RPMI7951 (cell line): Measurements from ENCODE around the gene HOXA11. TPM values are rescaled to one million over a fixed set of nuclear protein-coding genes. Genes with fewer than 3 reads are reported as not detected.

Source experiments
- DNase-seq: peaks from one replicate; pipeline ENCODE4 v3.0.0-alpha.2; 2012; ENCODE audit warnings: low read depth
- total RNA-seq: library from RNA; depleted of rRNA; stranded (reverse); fragments of >200 nt; shearing (Covaris generic); gene quantifications from 2 replicates; pipeline ENCODE4 v1.2.3, GENCODE V29; 2014

HOXA11 gene
- total RNA-seq, 1 experiment from 2014 or later: 1.4 TPM

DNA sequence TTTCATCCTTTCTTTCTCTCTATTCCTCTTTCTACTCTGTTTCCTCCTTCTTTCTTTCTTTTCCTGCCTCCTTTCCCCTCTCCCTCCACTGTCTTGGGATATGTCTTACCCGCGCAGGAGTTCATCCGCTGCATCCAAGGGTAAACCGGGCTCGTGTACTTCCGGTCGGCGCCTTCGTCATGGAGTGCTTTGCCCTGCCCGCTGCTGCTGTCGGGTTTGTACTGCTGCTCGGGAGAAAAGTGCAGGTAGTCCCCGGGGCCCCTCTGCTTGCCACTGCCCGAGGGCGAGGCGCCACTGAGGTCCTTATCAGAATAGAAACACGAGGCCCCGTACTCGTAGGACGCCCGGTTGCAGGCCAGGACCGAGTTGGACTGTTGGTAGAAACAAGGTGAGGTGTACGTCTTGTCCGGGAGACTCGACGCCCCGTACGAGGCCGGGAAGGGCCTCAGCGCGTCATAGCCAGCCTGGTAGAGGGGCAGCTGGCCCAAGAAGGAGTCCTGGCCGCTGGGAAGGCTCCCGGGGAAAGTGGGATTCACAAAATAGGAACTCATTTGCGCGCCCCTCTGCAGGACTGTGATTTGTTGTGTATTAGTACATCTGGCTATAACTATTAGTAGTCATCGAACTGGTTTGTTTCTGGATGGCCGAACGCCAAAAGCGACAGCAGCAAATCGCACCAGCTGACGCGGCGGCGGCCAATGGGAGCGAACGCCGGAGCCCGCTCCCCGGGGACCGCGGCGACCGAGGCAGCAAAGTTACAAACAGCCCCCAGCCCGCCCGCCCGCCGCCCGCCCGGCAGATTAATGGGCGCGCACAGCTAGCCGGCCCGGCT lies 37.6 kb downstream of the HOXA11 start, which contains the start of gene HOXA6:
TSS of gene HOXA6 (minus strand) at position 576 of the 832 bp plus-strand sequence. CDS start at position 551, 25 bp downstream.
- no peak for DNase-seq

- no peak for DNase-seq
Observed at GRCh38 chr7:27146491-27147198, 38.4 kb downstream of the HOXA11 start.

- DNase-seq: no peak
Observed at GRCh38 chr7:27145914-27146412, 39.1 kb downstream of the HOXA11 start.

DNA sequence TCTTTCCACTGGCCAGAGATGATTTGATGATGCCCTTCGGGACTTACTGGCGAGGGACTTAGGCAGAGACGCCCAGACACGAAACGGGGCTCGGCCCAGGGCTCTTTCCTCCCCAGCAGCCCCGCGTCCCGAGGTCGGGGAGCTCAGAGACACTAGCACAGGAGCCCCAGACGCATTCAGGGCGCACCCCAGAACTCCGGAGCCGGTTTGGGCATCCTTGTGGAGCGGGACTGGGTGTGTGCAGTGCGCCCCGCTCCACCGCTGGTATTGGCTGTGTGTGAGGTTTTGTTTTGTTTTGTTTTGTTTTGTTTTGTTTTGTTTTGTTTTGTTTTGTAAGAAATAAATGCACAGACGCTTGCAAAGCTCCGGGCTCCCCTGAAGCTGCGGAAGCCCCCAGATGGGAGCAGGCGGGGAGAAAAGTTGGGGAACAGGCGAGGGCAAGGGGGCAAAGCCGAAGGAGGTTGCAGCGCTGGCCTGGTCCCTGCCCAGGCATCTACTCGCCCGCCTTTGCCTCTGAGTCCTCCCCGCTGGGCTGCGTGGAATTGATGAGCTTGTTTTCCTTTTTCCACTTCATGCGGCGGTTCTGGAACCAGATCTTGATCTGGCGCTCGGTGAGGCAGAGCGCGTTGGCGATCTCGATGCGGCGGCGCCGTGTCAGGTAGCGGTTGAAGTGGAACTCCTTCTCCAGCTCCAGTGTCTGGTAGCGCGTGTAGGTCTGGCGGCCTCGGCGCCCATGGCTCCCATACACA lies 39.7 kb downstream of the HOXA11 start:
- DNase-seq: no peak

DNA sequence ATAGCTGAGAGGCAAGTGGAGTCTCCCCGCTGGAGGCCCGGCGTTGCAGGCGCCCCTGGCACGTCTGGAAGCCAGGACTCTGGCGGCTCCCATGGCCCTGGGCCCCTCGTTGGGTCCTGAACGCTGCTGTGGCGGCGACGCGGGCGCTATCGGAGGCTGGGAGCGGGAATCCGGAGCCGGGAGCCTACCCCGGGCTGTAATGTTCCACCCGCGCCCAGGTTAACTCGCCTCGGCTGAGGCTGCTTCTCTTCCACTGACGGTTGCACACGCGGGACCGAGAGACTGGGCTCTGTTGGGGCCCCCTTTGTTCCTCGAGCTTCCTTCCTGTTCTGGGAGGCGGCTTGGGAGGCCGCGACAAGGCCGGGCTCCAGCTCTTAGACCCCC lies 40.3 kb downstream of the HOXA11 start:
- no peak for DNase-seq

- no peak for DNase-seq
Observed at GRCh38 chr7:27143950-27144780, 40.9 kb downstream of the HOXA11 start.

DNA sequence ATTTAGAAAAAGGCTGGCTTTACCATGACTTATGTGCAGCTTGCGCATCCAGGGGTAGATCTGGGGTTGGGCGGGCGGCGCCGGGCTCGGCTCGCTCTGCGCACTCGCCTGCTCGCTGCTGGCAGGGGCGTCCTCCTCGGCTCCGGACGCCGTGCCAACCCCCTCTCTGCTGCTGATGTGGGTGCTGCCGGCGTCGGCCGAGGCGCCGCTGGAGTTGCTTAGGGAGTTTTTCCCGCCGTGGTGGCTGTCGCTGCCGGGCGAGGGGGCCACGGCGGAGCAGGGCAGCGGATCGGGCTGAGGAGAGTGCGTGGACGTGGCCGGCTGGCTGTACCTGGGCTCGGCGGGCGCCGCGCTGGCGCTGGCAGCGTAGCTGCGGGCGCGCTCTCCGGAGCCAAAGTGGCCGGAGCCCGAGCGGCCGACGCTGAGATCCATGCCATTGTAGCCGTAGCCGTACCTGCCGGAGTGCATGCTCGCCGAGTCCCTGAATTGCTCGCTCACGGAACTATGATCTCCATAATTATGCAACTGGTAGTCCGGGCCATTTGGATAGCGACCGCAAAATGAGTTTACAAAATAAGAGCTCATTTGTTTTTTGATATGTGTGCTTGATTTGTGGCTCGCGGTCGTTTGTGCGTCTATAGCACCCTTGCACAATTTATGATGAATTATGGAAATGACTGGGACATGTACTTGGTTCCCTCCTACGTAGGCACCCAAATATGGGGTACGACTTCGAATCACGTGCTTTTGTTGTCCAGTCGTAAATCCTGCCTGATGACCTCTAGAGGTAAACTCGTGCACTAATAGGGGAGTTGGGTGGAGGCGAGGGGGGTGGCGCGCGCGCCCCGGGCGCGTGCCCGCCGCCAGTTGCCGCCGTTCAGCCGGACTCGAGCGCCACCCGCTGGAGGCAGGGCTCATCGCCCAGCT lies 41.7 kb downstream of the HOXA11 start, which contains the start of gene HOXA5:
TSS of gene HOXA5 (minus strand) at position 659 of the 927 bp plus-strand sequence. CDS start at position 585, 74 bp downstream.
- peak; percentile 92 for DNase-seq

DNA sequence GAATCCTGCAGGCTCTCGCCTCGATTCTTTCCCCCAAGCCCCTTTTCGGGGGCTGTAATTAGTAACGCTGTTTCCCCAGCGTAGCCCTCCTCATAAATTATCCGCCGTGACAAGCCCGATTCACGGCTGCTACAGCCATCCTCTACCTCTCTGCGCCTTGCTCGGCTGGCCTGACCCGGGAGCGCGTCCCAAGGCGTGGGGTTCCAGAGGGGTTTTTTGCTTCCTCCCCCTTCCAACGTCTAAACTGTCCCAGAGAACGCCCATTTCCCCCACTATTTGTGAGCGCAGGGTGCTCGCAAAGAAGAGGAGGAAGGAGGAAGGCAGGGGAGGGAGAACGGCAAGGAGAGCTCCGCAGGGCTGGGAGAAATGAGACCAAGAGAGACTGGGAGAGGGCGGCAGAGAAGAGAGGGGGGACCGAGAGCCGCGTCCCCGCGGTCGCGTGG lies 42.4 kb downstream of the HOXA11 start:
- no peak for DNase-seq

DNA sequence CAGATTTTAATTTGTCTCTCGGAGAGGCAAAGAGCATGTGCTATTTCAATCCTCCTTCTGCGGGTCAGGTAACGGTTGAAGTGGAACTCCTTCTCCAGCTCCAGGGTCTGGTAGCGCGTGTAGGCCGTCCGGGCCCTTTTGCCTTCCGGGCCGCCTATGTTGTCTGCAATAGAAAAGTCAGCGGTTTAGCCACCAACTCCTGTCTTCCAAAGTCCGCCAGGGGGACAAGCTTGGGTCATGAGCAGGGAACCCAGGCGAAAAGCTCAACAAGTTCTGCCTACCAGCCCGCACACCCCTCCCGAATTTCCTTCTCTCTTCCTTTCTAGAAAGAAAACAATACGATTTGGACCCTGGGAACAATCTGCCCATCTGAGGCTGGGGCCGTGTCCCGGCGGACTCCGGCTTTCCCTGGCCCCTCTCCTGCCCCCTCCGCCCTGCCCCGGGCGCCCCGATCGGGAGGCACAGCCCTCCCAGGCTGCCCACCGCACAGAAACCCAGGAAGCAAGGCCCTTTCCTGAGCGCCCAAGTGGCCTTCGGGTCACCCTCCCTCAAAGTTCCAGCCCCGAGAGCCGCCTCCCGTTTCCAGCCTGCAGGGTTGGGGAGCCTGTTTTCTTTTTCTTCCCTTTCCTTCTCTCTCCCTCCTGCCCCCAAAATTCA lies 43.0 kb downstream of the HOXA11 start:
- DNase-seq: no peak

DNA sequence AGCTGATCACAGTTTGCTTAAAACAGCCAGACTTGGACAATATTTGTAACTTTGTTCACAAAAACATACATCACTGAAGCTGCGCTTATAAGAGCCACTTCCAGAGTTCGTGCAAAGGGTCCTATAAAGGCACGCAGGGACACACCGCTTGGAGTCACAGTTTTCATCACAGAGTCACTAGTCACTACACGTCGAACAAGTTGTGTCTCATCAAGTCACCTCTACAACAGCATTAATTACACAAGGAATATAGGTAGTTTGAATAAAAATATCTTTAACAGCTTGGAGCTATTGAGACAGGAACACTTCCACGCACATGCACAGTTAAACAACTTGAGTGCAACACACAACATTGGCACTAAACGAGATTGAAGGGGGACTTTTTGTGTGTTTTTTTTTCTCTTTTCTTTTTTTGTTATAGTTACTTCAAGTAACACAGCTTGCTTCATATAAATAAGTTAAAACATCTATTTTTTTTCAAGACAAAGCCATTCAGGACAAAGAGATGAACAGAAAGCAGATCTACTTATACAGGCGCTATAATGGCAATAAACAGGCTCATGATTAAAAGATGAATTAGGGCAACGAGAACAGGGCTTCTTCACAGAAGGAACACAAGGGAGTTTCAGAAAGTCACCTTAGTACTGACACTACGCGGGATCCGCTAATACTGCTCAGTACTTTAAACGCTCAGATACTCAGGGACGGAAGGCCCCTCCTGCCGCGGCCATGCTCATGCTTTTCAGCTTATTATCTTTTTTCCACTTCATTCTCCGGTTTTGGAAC lies 43.7 kb downstream of the HOXA11 start:
- no peak for DNase-seq

DNA sequence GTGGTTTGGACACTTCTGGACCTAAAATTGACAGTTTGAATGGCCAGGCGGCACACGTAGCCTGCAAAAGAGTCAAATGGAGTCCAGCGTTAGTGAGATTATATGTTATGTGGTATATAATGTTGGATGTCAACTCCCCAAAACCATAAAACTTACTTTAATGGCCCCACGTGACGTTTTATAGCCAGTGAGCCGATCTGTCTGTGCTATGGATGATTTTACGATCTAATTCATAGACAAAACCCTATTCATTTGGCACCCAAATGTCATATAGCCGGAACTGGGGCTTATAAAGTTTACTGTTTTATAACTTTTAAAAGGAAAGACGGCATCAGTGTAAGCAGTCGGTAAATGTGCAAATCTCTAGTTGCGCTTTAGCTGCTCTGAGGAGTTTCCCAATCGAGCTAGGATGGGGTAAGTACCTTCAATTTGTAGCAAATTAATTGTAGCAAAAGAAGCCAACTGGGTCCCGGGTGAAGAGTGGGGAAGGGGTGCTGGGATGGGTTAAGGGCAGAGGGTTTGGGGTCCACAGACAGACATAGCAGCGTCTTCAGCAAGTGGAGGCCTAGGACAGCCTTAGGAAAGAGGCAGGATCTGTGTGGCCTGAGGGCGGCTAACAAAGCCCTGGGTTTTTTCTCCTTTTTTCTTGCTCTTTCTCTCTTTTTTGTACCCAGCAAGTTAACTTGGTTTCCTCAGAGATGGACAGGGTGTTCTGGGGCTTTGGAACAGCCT lies 44.7 kb downstream of the HOXA11 start:
- no peak for DNase-seq

DNA sequence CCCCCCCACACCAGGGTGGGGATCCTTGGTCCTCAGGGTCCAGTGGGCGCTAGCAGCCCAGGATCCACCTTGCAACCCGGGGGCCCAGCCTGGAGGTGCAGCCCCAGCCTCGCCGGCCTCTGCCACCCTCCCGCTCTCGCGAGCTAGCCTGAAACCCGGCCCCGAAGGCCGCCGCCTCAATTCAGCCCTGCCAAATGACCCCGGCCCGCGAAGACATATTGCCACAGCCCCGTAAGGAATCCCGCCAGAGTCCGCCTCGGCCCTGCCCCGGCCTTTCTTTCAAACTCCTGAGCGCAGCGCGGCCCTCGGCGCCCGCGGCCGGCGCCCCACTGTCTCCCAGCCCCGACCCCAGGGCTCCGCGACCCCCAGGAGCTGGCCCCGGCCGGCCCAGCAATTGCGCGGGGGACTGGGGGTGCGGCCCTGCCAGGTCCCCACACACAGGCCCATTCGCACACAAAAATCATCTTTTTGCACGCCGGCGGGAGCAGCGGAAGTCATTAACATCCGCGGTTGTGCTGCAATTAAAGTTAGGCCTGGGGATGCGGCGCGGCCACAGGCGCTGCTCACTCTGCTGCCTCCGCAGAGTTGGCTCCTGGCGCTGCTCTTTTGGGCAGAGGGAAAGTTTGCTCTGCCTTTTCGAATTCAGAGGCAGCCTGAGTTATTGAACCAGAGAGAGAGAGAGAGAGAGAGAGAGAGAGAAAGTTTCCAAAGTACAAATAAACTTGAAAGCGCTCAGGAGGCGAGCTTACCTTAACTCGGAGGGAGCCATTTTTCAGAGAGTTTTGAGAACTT lies 45.5 kb downstream of the HOXA11 start:
- peak; percentile 66 for DNase-seq

- no peak for DNase-seq
Observed at GRCh38 chr7:27138985-27139333, 46.1 kb downstream of the HOXA11 start.

- no peak for DNase-seq
Observed at GRCh38 chr7:27138472-27138871, 46.6 kb downstream of the HOXA11 start.

GRCh38 chr7:27137640-27138315 lies 47.3 kb downstream of the HOXA11 start:
- no peak for DNase-seq

- peak; percentile 98 for DNase-seq
Observed at GRCh38 chr7:27134392-27134791, 50.6 kb downstream of the HOXA11 start.
